Activated CD4-positive, alpha-beta T cell treated with anti-CD3 and anti-CD28 coated beads for 24 hours (primary cell): ENCODE measurements around the gene TRAP1.
A peak's percentile ranks its signal among the peaks of the same experiment; 100 is the strongest.
"Not testable (repeated sequence)": the region's sequence is repeated elsewhere in the genome, so short reads cannot be mapped to it uniquely, and the experiment has no call there.

Experiments used
- DNase-seq, 2 donors: peaks; one replicate each; pipeline ENCODE4 v3.0.0-alpha.2; 2020; ENCODE audit warnings: low read depth in 2 of 2

TRAP1 gene

GRCh38 chr16:3736116-3736515 lies 18.8 kb upstream of the TRAP1 start:
- DNase-seq: no peak

- no peak for DNase-seq
These were observed 18.2 kb upstream of the TRAP1 start for GRCh38 chr16:3735541-3735940.

DNA sequence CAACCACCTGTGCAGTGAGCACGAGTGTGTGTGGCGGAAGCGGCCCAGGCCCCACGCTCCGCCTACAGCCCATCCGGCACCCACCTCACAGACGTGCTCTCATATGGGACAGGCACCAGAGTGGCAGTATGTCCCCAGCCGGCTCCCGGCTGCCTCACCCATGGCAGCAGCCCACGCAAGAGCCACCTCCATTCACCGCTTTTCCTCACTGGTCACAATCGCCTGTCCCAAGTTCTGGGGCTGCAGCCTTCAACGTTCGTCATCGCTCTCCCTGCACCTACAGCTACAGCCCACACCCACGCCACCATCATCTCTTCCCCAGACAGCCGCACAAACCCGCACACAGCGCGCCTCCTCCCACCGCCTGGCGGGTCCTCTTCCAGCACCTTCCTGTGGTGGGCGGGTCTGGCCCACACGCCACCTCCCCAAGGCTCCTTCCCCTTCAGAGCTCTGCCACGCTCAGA lies 17.5 kb upstream of the TRAP1 start:
- DNase-seq: no peak

GRCh38 chr16:3734084-3734757 lies 16.9 kb upstream of the TRAP1 start:
- DNase-seq: no peak

- DNase-seq: no peak
These were observed 14.8 kb upstream of the TRAP1 start for GRCh38 chr16:3732171-3732570.

- DNase-seq: no peak
These were observed 14.0 kb upstream of the TRAP1 start for GRCh38 chr16:3731126-3731935.

DNA sequence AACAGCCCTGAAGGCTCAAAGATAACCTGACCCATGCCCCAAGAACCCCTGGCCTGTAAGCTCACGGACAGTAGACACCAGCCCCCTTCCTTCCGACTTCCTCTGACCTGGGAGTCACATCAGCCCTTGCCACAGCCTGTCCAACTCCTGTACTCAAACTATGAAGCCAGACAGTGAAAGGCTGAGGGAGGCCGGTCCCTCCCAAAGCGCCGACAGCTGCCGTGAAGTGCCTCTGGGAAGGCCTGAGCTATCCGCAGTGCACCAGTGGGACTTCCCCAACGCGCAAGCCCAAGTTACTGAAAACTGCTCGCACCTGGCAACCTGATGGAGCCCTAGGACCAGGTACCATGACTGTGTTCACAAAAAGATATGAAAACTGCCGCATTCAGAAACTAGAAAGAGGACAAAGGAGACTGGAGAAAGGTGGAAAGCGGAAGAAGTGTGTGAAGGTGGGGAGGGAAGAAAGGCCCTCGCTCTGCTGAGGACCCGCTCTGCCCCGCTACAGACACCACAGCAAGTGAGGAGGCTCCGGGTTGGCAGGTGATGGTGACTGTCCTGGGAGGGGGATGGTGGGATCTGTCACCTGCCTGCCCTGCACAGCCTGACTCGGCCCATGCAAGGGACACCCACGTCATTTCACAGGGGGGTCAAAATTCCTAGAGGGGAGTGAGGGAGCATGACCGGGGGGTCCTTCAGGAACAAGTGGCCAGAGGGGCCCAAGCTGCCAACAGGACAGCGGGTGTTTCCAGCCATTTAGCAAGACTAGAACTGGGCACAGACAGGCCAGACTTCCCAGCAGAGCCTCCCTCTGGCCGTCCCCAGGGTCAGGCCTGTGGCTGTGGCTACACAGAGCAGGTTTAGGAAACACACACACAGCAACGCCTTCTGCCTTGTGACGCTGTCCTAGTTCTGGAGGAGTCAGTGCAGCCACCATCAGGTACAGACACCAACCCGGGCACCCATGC lies 13.1 kb upstream of the TRAP1 start:
- DNase-seq: no peak

DNA sequence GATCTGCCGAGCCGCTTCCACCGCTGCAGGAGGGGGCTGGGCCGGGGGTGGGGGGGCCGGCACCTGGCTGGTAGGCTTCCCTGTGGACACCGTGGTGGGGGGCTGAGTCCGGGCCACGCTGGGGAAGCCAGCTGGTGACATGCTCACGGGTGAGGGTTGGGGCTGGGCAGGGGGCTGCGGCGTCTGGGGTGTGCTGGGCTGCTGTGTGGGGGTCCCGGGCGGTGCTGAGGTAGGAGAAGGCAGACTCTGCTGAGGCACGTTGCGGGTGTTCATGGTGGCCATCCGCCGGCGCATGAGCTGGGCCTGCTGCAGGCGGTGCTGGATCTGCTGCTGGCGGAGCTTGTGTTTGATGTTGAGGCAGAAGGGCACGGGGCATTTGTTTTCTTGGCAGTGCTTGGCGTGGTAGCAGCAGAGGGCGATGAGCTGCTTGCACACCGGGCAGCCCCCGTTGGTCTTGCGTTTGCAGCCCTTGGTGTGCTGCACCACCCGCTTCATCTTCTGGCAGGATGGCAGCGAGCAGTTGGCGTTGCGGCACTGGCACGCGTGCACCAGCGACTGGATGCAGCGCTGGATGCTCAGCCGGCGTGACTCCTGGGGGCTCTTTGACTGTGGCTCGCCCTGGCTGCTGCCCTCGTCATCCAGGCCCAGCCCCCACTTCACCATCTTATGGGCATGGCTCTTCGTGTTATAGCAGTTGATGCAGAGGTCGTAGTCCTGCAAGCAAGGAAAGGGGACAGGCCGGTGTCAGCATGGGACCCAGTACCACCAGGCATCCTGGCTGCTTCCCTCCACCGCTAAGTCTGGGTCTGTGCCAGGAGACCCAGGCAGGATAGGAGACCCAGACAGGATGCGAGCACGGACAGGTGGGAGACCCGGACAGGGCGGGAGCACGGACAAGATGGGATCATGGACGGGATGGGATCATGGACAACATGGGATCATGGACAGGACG lies 12.1 kb upstream of the TRAP1 start:
- DNase-seq: no peak

DNA sequence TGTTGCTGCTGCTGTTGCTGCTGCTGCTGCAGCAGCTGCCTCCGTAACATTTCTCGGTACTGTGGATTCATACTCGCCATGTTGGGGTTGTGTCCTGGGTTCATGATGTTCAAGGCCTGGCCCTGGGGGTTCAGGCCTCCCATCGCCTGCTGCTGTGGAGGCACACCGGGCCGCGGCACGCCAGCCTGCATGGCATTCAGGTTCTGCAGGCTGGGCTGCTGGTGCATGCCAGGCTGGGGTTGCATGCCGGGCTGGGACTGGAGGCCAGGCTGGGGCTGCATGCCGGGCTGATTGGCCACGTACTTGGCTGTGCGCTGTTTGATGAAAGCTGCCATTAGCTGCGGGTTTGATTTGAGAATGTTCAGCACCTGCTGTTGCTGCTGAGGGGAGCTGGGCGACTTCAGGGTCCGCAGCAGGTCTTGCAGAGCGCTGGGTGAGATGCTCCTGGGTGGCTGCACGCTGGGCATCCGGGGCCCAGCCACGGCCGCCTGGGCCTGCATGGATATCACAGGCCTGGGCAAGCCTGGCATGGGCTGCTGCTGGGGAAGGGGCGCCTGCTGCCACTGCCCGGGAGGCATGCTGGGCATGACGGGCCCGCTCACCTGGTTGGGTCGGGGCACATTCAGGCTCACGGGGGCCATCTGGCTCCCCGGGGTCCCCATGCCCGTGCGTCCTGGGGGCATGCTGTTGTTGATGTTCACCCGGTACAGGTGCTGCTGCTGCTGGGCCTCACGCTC lies 11.3 kb upstream of the TRAP1 start:
- DNase-seq: no peak

GRCh38 chr16:3727806-3728381 lies 10.6 kb upstream of the TRAP1 start:
- no peak for DNase-seq

- DNase-seq: no peak
These were observed 8.8 kb upstream of the TRAP1 start for GRCh38 chr16:3726021-3726687.

DNA sequence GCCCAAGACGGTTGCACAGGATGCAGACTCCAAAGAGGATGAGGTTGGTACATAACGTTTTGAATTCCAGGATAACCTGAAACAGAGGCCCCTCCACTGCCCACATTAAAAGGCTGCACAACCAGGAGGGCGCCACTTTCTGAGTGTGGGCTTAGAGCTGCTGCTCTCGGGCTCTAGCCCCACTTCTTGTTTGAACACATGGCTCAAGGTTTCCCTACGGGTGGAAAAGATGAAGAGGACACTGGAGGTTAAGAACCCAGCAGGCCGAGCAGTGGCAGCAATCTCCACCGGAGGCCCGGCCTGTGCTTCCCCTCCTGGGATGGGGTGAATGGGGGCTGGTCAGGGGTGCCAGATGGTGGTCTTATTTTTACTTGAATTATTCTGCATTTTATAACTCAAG lies 8.0 kb upstream of the TRAP1 start:
- no peak for DNase-seq

DNA sequence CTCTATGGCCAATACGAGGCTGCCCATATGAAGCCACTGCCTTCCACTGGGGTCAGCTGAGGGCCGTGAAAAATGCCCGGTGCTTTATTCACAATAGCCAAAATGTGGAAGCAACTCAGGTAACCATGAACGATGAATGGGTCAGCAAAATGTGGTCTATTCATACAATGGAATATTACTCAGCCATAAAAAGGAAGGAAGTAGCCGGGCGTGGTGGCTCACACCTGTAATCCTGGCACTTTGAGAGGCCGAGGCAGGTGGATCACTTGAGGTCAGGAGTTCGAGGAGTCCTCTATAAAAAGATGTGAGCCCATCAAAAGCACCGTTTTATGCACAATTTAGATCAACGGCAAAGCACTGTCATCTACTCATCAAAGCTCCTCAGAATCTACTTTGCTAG lies 5.2 kb upstream of the TRAP1 start:
- DNase-seq: no peak

GRCh38 chr16:3720418-3720817 lies 3.1 kb upstream of the TRAP1 start:
- DNase-seq: no peak

GRCh38 chr16:3718628-3719027 lies 1.3 kb upstream of the TRAP1 start:
- DNase-seq: no peak

DNA sequence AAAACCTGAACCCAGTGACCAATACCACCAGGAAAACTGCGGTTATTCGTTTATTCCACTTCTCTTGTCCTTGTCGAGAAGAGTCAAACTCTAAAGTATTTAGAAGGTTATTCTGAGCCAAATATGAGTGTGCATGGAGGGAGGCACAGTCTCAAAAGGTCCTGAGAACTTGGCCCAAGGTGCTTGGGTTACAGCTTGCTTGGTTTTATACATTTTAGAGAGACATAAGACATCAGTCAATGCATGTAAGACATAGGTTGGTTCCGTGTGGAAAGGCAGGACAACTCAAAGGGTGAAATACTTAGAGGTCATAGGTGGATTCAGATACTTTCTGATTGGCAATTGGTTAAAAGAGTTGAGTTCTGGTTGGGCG lies 681 bp upstream of the TRAP1 start:
- DNase-seq: peak in 1 of 2 donors; percentile 1

DNA sequence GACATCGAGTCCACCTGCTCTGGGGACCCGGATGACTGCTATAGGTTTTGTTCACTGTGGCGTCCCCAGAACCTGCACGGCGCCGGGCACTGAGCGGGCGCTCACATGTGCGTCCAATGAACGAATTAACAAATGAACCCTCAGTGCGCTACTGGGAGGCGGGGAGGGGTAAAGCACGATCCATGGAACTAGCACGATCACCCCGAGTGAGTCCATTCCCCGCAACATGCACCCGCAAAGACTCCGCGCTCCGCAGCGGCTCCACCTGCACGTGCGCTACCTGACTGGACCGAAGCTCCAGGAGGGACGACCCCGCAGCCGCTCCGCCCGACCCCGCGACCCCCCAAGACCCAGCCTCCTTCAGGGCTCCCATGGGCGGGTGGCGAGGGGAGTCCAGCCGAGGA lies 491 bp downstream of the TRAP1 start:
- DNase-seq: peak; percentile 19 to 33

- DNase-seq: no peak
These were observed 1.9 kb downstream of the TRAP1 start for GRCh38 chr16:3715430-3715829.

GRCh38 chr16:3714378-3714777 lies 2.9 kb downstream of the TRAP1 start:
- not testable (repeated sequence) for DNase-seq
